ENCODE results near the gene BCAS3. TPM values are rescaled to one million over a fixed set of nuclear protein-coding genes. Genes with fewer than 3 reads are reported as not detected.
A peak's percentile ranks its signal among the peaks of the same experiment; 100 is the strongest.

Gene BCAS3
- total RNA-seq, 2 donors from 2014 or later, result 28.0 to 37.7 TPM

DNA sequence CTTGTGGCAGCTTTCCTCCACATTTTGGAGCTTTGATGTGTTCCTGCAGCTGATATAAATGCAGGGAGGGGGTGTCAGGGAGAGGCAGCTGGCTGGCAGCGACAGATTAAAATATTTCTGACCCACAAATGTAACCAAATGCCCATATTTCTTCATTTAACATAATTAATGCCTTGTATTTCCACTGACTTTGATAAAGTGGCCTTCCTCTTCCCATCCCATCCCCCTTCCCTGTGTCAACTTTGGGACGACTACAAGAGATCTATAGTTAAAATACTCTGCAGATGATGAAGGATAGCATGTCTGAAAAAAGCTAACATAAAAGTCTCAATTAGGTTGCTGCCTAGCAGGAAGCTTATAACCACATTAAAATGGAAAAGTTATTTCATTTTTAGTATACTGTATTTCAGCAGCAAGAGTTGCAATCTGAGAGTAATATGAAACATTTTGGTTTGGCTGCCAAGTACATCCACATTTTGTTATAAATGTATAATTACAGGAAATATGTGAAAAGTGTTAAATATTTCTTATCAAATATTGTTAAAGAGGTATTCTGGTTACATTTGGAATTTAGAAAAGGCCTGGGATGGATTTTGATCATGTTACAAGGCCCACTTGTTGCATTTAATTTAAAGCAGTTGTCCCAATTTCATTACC is 483.3 kb downstream of the BCAS3 start:
- H3K4me1 ChIP-seq (ENCODE audit: control insufficient read depth, insufficient read depth, low read length), result peaks cover 14% of the 10 kb centered on the region
- 67% methylated on average over 2 of the region's 2 CpGs; no CpG with 5 or more reads in 1 of the 2 experiments for WGBS, 2 experiments (ENCODE audit: insufficient coverage in 1 of 2, insufficient read length in 1 of 2)
- no peak overlapping the region for H3K9ac ChIP-seq (ENCODE audit: extremely low read depth, low read length, poor library complexity, severe bottlenecking)
- H3K36me3 Mint-ChIP-seq (ENCODE audit: low read depth), result peaks cover 5% of the 10 kb centered on the region
- no peak overlapping the region for H3K4me3 Mint-ChIP-seq
- no peaks in the 10 kb centered on the region for H3K27me3 ChIP-seq (ENCODE audit: control insufficient read depth, insufficient read depth, low read length, poor library complexity, severe bottlenecking)
- H3K27me3 Mint-ChIP-seq (ENCODE audit: insufficient read depth), result no peaks in the 10 kb centered on the region
- no peak for DNase-seq
- no peak overlapping the region for H3K27ac ChIP-seq (ENCODE audit: low read depth, low read length)
- no peak overlapping the region for H3K4me3 ChIP-seq (ENCODE audit: low read length)
- TF ChIP-seq, protein P1, sequence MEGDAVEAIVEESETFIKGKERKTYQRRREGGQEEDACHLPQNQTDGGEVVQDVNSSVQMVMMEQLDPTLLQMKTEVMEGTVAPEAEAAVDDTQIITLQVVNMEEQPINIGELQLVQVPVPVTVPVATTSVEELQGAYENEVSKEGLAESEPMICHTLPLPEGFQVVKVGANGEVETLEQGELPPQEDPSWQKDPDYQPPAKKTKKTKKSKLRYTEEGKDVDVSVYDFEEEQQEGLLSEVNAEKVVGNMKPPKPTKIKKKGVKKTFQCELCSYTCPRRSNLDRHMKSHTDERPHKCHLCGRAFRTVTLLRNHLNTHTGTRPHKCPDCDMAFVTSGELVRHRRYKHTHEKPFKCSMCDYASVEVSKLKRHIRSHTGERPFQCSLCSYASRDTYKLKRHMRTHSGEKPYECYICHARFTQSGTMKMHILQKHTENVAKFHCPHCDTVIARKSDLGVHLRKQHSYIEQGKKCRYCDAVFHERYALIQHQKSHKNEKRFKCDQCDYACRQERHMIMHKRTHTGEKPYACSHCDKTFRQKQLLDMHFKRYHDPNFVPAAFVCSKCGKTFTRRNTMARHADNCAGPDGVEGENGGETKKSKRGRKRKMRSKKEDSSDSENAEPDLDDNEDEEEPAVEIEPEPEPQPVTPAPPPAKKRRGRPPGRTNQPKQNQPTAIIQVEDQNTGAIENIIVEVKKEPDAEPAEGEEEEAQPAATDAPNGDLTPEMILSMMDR (conservative IDR thresholded peaks at IDR 0.05), result no peak
- H3K27ac Mint-ChIP-seq, result peak overlapping the region; percentile 35
- peaks cover 42% of the 10 kb centered on the region for H3K4me1 Mint-ChIP-seq
- peaks cover 9% of the 10 kb centered on the region for H3K9me3 Mint-ChIP-seq
- no peaks in the 10 kb centered on the region for H3K36me3 ChIP-seq (ENCODE audit: control insufficient read depth, insufficient read depth, low read length)
- peaks cover 12% of the 10 kb centered on the region for H3K9me3 ChIP-seq (ENCODE audit: control insufficient read depth, low read length)

- no peak overlapping the region for H3K4me3 ChIP-seq (ENCODE audit: low read length)
- 89 to 92% methylated on average over 6 to 8 of the region's 9 CpGs for WGBS, 2 experiments (ENCODE audit: insufficient coverage in 1 of 2, insufficient read length in 1 of 2)
- H3K9ac ChIP-seq (ENCODE audit: extremely low read depth, low read length, poor library complexity, severe bottlenecking), result no peak overlapping the region
- H3K9me3 ChIP-seq (ENCODE audit: control insufficient read depth, low read length), result peaks cover 12% of the 10 kb centered on the region
- H3K4me3 Mint-ChIP-seq, result no peak overlapping the region
- no peaks in the 10 kb centered on the region for H3K27me3 ChIP-seq (ENCODE audit: control insufficient read depth, insufficient read depth, low read length, poor library complexity, severe bottlenecking)
- TF ChIP-seq, protein P1 (conservative IDR thresholded peaks at IDR 0.05), result no peak
- H3K27ac ChIP-seq (ENCODE audit: low read depth, low read length), result no peak overlapping the region
- H3K4me1 ChIP-seq (ENCODE audit: control insufficient read depth, insufficient read depth, low read length), result peaks cover 7% of the 10 kb centered on the region
- H3K9me3 Mint-ChIP-seq, result peaks cover 9% of the 10 kb centered on the region
- peaks cover 5% of the 10 kb centered on the region for H3K36me3 Mint-ChIP-seq (ENCODE audit: low read depth)
- H3K27me3 Mint-ChIP-seq (ENCODE audit: insufficient read depth), result no peaks in the 10 kb centered on the region
- peaks cover 34% of the 10 kb centered on the region for H3K4me1 Mint-ChIP-seq
- DNase-seq, result no peak
- H3K36me3 ChIP-seq (ENCODE audit: control insufficient read depth, insufficient read depth, low read length), result no peaks in the 10 kb centered on the region
- H3K27ac Mint-ChIP-seq, result no peak overlapping the region
These were observed 484.0 kb downstream of the BCAS3 start for GRCh38 chr17:61161615-61162134.

DNA sequence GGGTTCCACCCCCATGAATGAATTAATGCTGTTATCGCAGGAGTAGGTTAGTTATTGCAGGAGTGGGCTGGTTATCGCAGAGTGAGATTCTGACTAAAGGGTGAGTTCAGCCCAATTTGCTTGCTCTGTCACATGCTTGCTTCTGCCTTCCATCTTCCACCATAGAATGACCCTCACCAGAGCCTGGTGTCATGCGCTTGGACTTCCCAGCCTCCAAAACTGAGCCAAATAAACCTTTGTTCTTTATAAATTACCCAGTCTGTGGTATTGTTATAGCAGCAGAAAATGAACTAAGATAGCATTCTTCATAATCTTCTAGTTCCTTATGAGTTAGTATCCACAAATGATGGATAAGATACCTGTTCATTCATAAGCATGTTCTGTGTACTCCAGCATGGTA is 486.9 kb downstream of the BCAS3 start:
- no peaks in the 10 kb centered on the region for H3K4me1 ChIP-seq (ENCODE audit: control insufficient read depth, insufficient read depth, low read length)
- H3K36me3 ChIP-seq (ENCODE audit: control insufficient read depth, insufficient read depth, low read length), result no peaks in the 10 kb centered on the region
- WGBS, 2 experiments (ENCODE audit: insufficient coverage in 1 of 2, insufficient read length in 1 of 2), result 98 to 100% methylated on average over 2 to 3 of the region's 3 CpGs
- no peak overlapping the region for H3K9ac ChIP-seq (ENCODE audit: extremely low read depth, low read length, poor library complexity, severe bottlenecking)
- H3K36me3 Mint-ChIP-seq (ENCODE audit: low read depth), result peaks cover 7% of the 10 kb centered on the region
- no peak overlapping the region for H3K4me3 Mint-ChIP-seq
- DNase-seq, result no peak
- peaks cover 17% of the 10 kb centered on the region for H3K4me1 Mint-ChIP-seq
- peaks cover 12% of the 10 kb centered on the region for H3K9me3 ChIP-seq (ENCODE audit: control insufficient read depth, low read length)
- no peak overlapping the region for H3K4me3 ChIP-seq (ENCODE audit: low read length)
- H3K27ac ChIP-seq (ENCODE audit: low read depth, low read length), result no peak overlapping the region
- no peaks in the 10 kb centered on the region for H3K27me3 ChIP-seq (ENCODE audit: control insufficient read depth, insufficient read depth, low read length, poor library complexity, severe bottlenecking)
- no peak overlapping the region for H3K27ac Mint-ChIP-seq
- peaks cover 9% of the 10 kb centered on the region for H3K9me3 Mint-ChIP-seq
- TF ChIP-seq, protein P1 (conservative IDR thresholded peaks at IDR 0.05), result no peak
- H3K27me3 Mint-ChIP-seq (ENCODE audit: insufficient read depth), result no peaks in the 10 kb centered on the region
